GM10266 (cell line): Measurements from ENCODE around the gene PRDM5.

Source experiments
- DNase-seq: peaks from one replicate; pipeline ENCODE4 v3.0.0; 2012; ENCODE audit errors: extremely low spot score
- TF ChIP-seq, protein P1 (sequence below): IDR thresholded peaks from 2 replicates; pipeline ENCODE4 v1.5.1; 2012; ENCODE audit warnings: mild to moderate bottlenecking, low read depth; ENCODE audit not compliant: control insufficient read depth, insufficient read depth; ENCODE audit errors: missing control alignments

PRDM5 gene

DNA sequence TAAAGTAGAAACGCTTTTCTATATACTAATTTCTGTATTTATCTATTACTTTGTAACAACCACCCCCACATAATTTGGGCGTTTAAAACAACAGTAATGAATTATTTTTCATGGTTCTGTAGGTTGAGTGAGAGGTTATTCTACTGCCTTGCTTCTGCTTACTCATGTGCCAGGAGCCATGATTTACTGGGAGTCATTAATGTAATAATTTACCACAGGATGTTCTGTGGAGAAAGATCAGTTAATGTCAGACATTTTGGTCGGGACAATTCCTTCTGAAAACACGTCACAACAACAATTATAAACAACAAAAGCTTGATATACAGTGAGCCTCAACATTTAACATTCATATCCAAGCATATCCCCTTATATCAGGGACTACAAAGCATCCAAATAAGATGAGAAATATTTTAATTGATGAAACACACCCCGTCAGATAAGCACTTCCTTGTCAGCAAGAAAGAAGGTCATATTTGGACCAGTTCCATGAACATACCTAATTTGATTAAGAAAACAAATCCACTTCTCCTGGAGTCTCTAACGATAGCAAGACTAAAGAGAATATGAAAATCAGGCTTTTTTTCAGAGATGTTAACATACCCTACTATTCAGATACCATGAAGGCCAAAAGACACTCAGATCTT is 238.5 kb downstream of the PRDM5 start:
- DNase-seq, result no peak
- TF ChIP-seq, protein P1, sequence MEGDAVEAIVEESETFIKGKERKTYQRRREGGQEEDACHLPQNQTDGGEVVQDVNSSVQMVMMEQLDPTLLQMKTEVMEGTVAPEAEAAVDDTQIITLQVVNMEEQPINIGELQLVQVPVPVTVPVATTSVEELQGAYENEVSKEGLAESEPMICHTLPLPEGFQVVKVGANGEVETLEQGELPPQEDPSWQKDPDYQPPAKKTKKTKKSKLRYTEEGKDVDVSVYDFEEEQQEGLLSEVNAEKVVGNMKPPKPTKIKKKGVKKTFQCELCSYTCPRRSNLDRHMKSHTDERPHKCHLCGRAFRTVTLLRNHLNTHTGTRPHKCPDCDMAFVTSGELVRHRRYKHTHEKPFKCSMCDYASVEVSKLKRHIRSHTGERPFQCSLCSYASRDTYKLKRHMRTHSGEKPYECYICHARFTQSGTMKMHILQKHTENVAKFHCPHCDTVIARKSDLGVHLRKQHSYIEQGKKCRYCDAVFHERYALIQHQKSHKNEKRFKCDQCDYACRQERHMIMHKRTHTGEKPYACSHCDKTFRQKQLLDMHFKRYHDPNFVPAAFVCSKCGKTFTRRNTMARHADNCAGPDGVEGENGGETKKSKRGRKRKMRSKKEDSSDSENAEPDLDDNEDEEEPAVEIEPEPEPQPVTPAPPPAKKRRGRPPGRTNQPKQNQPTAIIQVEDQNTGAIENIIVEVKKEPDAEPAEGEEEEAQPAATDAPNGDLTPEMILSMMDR, result no peak

DNA sequence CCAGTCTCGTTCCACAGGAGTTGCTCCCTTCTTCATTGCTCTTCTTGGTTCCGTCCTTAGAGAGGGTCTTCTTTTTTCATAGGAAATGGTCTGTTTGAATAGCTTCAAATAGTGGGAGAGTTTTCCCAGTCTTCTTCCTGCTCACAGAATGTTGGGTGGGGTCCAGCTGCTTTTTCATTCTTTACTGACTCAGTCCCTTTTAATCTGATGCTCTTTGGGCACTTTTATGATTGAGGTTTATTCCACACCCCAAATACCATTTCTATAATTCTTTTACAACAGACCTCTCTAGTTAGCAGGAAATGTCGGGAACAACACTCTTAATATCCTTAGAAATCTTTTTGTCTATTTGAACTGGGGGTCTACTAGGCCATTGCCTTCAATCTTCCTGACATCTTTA is 239.5 kb downstream of the PRDM5 start:
- DNase-seq, result no peak
- TF ChIP-seq, protein P1, result no peak

DNA sequence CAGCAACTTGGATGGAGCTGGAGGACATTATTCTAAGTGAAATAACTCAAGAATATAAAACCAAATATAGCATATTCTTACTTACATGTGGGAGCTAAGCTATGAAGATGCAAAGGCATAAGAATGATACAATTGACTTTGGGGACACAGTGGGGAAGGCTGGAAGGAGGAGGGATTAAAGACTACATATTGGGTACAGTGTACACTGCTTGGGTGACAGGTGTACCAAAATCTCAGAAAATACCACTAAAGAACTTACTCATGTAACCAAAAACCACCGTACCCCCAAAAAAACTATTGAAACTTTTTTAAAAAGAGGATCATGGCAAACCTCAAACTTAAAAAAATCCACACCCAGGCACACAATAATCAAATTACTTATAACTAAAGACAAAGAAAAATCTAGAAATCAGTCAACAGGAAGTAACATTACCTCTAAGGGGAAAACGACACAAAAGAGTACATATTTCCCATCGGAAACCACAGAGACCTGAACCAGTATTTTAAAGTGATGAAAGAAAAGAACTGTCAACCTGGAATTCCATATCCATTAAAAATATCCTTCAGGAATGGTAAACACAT is 241.8 kb downstream of the PRDM5 start:
- no peak for DNase-seq
- TF ChIP-seq, protein P1, result no peak

DNA sequence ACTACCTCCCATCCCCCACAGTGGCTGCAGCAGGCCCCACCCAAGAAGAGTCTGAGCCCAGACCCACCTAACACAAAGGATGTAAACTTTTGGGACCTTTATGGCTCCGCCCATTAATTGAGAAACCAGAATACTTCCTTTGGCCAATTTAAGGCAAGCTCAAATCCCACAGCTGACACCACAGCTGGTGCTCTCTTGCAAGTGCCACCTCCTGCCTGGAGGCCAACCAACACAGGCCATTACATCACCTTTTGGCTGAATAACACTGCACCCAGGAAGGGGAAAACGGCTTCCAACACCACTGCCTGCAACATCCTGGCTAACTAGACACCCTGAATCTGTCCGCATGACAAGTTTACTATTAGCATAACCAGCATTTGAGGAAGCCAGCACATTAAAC is 248.8 kb downstream of the PRDM5 start:
- TF ChIP-seq, protein P1, result no peak
- DNase-seq, result no peak

DNA sequence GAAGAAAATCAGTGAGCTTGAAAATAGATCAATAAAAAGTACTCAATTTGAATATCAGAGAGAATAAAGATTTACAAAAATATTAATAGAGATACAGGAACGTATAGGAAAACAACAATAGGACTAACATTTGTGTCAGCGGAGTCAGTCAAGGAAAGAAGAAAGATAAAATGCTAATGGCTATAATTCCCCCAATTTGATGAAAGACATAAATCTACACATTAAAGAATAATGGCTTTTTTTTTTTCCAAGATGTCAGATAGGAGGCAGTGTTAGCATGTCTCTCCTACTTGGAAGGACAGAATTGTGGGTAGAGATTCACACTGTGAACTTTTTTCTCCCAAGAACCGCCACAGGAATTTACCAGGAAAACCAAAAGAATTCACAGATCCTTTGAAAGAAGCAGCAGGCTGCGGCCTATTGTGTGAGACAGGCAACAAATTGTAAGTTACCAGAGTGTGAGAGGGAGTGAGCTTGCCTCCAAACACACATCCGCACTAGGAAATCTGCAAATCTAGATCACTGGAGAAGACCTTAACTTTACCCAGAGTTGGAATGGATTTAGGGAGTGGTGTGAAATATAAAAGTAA is 249.9 kb downstream of the PRDM5 start:
- DNase-seq, result no peak
- TF ChIP-seq, protein P1, result no peak

DNA sequence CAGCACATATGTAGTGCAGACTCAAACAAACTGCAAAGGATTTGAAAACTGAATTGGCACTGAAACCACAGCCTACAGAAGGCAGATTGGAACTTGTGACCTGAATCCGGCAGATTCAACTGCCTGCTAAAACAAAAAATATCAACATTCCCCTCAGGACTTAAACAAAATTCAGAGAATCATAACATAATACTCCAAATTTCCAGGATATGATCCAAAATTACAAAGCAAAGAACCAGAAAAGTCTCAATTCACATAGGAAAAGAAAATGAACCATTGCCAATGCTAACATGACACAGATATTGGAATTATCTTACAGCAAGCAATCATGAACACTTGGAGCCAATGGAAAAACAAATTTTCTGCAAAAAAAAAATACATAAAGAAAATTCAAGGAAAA is 250.4 kb downstream of the PRDM5 start:
- no peak for DNase-seq

More for the DNA sequence above, 250.4 kb downstream of the PRDM5 start:
- TF ChIP-seq, protein P1, result no peak
